ENCODE data around the gene SLC5A10. TPM values are rescaled to one million over a fixed set of nuclear protein-coding genes. Genes with fewer than 3 reads are reported as not detected.
A peak's percentile ranks its signal among the peaks of the same experiment; 100 is the strongest.

Gene SLC5A10
- total RNA-seq, 1 experiment from 2014 or later = 0.17 TPM

GRCh38 chr17:18937981-18938691 is 13.8 kb upstream of the SLC5A10 start:
- H4K20me1 ChIP-seq (ENCODE audit: insufficient read depth) = no peaks in the 10 kb centered on the region
- peaks cover 11% of the 10 kb centered on the region; the same call in 1 of the 2 replicates for H3F3A ChIP-seq (ENCODE audit: insufficient read depth, low read depth)
- TF ChIP-seq EZH2 (IDR thresholded peaks at IDR 0.05; ENCODE audit: low read depth) (no peak), CTCF (conservative IDR thresholded peaks at IDR 0.05) (no peak)
- intact Hi-C loops (cut with micrococcal nuclease; ENCODE audit: unreplicated experiment) = no loop called here
- CTCF ChIA-PET = no interaction called here
- peak overlapping the region; percentile 10; the same call in 1 of the 2 replicates for H3K4me2 ChIP-seq
- no peaks in the 10 kb centered on the region for H3K27me3 ChIP-seq (ENCODE audit: insufficient read depth, low read depth)
- H3K27ac ChIP-seq = no peak overlapping the region
- H3K4me3 ChIP-seq = no peak overlapping the region
- DNase-seq = peak in 1 of 2 experiments; percentile 44
- no TSS peak for BruUV-seq (replicated peaks)
- no peaks in the 10 kb centered on the region for H3K9me2 ChIP-seq (ENCODE audit: insufficient read depth)
- H2AFZ ChIP-seq = no peak overlapping the region
- no peaks in the 10 kb centered on the region for H3K9me3 ChIP-seq (ENCODE audit: insufficient read depth, low read depth)
- H3K4me1 ChIP-seq (replicated peaks; ENCODE audit: insufficient read depth) = peaks cover 12% of the 10 kb centered on the region
- POLR2A ChIA-PET (ENCODE audit: unreplicated experiment) = no interaction called here
- no peaks in the 10 kb centered on the region for H3K79me2 ChIP-seq (ENCODE audit: low read depth)
- no peaks in the 10 kb centered on the region for H3K36me3 ChIP-seq (ENCODE audit: low read depth)

GRCh38 chr17:18938692-18939023 is 13.3 kb upstream of the SLC5A10 start:
- Histone ChIP-seq H3K4me2 (peak overlapping the region; percentile 10; the same call in 1 of the 2 replicates), H3K4me3 (no peak overlapping the region), H3K9me3 (ENCODE audit: insufficient read depth, low read depth) (no peaks in the 10 kb centered on the region), H3K9me2 (ENCODE audit: insufficient read depth) (no peaks in the 10 kb centered on the region), H3K27ac (no peak overlapping the region), H3K79me2 (ENCODE audit: low read depth) (no peaks in the 10 kb centered on the region), H3K36me3 (ENCODE audit: low read depth) (no peaks in the 10 kb centered on the region), H3F3A (ENCODE audit: insufficient read depth, low read depth) (peaks cover 8% of the 10 kb centered on the region; the same call in 1 of the 2 replicates), H3K4me1 (replicated peaks; ENCODE audit: insufficient read depth) (peaks cover 12% of the 10 kb centered on the region), H2AFZ (no peak overlapping the region), H3K27me3 (ENCODE audit: insufficient read depth, low read depth) (no peaks in the 10 kb centered on the region), H4K20me1 (ENCODE audit: insufficient read depth) (no peaks in the 10 kb centered on the region)
- no peak for TF ChIP-seq CTCF (conservative IDR thresholded peaks at IDR 0.05)
- no peak for TF ChIP-seq EZH2 (IDR thresholded peaks at IDR 0.05; ENCODE audit: low read depth)
- intact Hi-C loops (cut with micrococcal nuclease; ENCODE audit: unreplicated experiment) = no loop called here
- no TSS peak for BruUV-seq (replicated peaks)
- ChIA-PET CTCF (no interaction called here), POLR2A (ENCODE audit: unreplicated experiment) (interaction anchor here (0.5 kb wide), 1 partner anchor 24 kb away, joined by 3 read pairs; no protein-coding TSS in a partner anchor)
- no peak for DNase-seq

GRCh38 chr17:18944646-18945045 is 7.3 kb upstream of the SLC5A10 start:
- intact Hi-C loops (cut with micrococcal nuclease; ENCODE audit: unreplicated experiment) = no loop called here
- BruUV-seq (replicated peaks) = no TSS peak
- H3F3A ChIP-seq (ENCODE audit: insufficient read depth, low read depth) = no peaks in the 10 kb centered on the region
- H3K9me2 ChIP-seq (ENCODE audit: insufficient read depth) = no peaks in the 10 kb centered on the region
- no peaks in the 10 kb centered on the region for H3K36me3 ChIP-seq (ENCODE audit: low read depth)
- no peak overlapping the region for H3K4me3 ChIP-seq
- ChIA-PET POLR2A (ENCODE audit: unreplicated experiment) (no interaction called here), CTCF (no interaction called here)
- 0 out of 2 replicates have a peak, but pooled peaks cover 6% of the 10 kb centered on the region for H3K27me3 ChIP-seq (ENCODE audit: insufficient read depth, low read depth)
- no peak overlapping the region for H3K27ac ChIP-seq
- H3K79me2 ChIP-seq (ENCODE audit: low read depth) = no peaks in the 10 kb centered on the region
- peaks cover 14% of the 10 kb centered on the region; the same call in 1 of the 2 replicates for H3K4me1 ChIP-seq (replicated peaks; ENCODE audit: insufficient read depth)
- DNase-seq = no peak
- no peak overlapping the region for H2AFZ ChIP-seq
- TF ChIP-seq EZH2 (IDR thresholded peaks at IDR 0.05; ENCODE audit: low read depth) (no peak), CTCF (conservative IDR thresholded peaks at IDR 0.05) (no peak)
- no peaks in the 10 kb centered on the region for H3K9me3 ChIP-seq (ENCODE audit: insufficient read depth, low read depth)
- H4K20me1 ChIP-seq (ENCODE audit: insufficient read depth) = no peaks in the 10 kb centered on the region
- H3K4me2 ChIP-seq = no peak overlapping the region
